Left colon (tissue), 2 donors: Measurements from ENCODE around the gene ACOT7. TPM values are rescaled to one million over a fixed set of nuclear protein-coding genes. Genes with fewer than 3 reads are reported as not detected.
"Not testable (repeated sequence)": the region's sequence is repeated elsewhere in the genome, so short reads cannot be mapped to it uniquely, and the experiment has no call there.

Experiments used
- ATAC-seq: fragments of 200-7000 bp; cut with Tn5 transposase; one replicate; pipeline ENCODE4 v1.9.1; 2020; ENCODE audit warnings: mild to moderate bottlenecking, moderate library complexity
- DNase-seq, 2 donors: peaks; one replicate each; pipeline ENCODE4 v3.0.0-alpha.2; 2020
- intact Hi-C, 2 donors: fragments of 100-400 bp; cut with DNase I in 1 of 2; cut with micrococcal nuclease in 1 of 2; formaldehyde crosslinking; loops; one replicate each; pipeline versions ENCODE4 v1.11.2 to v1.14.0; 2022; cut with DNase I, micrococcal nuclease
- total RNA-seq, 2 donors: library from RNA; stranded (reverse); fragmentation: NEBNext Ultra II Directional; extraction: Animal tissue kit (Norgen Biotek cat#: 25700); gene quantifications; one replicate each; pipeline ENCODE4 v1.2.1, GENCODE V29; 2021
- donor health status: DM: no; HTN: no; CAD: no.
- donor health status: DM: yes; HTN: yes; CAD: no.

Gene ACOT7
- total RNA-seq, 2 donors from 2014 or later: 50.4 to 58.0 TPM

DNA sequence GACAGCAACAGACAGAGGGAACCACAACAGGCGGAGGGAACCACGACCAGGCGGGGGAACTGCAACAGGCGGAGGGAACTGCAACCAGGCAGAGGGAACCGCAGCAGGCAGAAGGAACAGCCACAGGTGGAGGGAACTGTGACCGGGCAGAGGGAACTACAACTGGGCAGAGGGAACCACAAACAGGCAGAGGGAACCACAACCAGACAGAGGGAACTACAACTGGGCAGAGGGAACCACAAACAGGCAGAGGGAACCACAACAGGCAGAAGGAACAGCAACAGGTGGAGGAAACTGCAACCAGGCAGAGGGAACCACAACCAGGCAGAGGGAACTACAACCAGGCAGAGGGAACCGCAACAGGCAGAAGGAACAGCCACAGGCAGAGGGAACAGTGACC lies 85.9 kb downstream of the ACOT7 start:
- intact Hi-C loops, ATAC-seq, DNase-seq: not testable (repeated sequence)

DNA sequence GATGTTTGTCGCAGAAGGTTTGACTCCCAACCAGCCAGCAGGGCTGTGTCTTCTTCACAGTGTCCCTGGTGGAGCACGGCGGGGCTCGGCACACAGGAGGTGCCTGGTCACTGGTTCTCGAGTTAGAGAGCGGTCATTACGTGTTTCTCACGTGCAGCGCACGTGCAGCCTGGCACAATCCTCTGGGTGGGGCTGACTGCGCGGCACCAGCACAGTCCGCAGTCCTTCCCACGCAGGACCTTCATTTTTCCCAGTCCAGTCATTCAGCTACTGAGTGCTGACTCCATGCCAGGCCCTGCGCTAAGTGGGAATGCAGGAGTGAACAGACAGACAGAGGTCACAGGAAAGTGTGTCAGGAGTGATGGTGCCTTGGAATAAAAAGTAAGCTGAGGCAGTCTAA lies 86.5 kb downstream of the ACOT7 start:
- intact Hi-C loops: no loop called here
- no peak for ATAC-seq
- no peak for DNase-seq

DNA sequence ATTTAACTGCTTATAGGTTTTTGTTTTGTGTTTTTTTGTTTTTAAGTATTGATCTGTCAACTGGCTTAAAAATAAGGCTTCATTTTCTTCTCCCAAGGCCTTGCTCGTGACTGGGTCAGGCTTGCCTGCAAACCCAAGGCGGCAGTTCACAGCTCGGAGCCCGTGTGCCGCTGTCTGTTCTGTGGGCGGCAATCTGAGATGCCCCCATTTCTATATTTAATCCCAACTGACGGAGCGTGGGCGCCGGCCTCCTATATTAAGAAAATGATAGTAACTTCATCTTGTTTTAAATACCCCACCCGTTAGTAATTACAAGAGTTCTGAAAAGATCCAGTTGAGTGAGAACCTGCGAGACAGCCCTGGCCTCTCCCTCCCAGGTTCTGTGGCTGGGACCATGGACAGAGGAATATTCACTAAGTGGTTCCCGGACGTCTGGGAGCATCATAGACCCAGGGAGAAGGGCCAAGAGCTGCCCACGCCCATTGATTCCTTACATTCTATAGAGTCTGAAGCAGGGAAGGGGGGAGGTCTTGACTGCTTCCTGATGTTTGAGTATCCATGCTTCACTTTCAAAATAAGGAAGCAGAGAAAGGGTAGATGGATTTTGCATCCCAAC lies 90.1 kb downstream of the ACOT7 start:
- DNase-seq (no peak), ATAC-seq (no peak)
- intact Hi-C loops: no loop called here

DNA sequence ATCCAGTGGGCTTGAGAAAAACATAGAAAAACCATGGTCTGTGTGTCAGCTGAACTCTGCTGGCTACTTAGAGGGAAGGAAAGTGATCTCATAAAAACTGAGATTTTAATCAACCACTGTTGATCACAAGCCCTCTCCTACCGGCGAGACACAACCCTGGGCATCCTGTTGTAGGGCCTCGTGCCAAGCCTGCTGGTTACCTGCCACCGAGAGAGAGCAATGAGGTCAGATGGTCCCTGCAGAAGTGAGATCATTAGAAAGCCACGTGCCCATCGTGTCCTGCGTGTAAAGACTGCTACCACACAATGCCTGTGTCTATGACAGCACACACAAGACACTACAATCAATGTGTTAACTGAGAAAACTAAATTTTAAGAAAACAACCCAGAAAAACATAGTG lies 91.0 kb downstream of the ACOT7 start:
- intact Hi-C loops: no loop called here
- ATAC-seq: no peak
- DNase-seq: no peak

DNA sequence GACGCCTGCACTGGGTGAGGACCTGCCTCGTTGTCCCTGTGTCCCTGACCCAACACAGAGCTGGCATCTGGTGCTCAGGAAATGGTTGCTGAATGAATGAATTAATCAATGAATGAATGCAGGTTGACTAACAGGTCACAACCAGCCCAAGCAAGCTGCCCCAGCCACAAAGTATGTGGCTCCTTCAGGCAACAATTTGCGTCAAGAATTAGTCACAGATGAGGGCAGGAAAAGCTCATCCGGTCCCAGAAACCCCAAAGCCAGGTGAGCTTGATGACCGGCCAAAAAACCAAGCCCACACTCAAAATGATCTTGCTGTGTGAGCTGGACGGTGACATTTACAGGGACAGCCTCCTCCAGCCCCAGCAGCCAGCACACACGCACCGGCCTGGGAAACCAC lies 92.0 kb downstream of the ACOT7 start:
- intact Hi-C loops: no loop called here
- no peak for ATAC-seq
- DNase-seq: no peak

DNA sequence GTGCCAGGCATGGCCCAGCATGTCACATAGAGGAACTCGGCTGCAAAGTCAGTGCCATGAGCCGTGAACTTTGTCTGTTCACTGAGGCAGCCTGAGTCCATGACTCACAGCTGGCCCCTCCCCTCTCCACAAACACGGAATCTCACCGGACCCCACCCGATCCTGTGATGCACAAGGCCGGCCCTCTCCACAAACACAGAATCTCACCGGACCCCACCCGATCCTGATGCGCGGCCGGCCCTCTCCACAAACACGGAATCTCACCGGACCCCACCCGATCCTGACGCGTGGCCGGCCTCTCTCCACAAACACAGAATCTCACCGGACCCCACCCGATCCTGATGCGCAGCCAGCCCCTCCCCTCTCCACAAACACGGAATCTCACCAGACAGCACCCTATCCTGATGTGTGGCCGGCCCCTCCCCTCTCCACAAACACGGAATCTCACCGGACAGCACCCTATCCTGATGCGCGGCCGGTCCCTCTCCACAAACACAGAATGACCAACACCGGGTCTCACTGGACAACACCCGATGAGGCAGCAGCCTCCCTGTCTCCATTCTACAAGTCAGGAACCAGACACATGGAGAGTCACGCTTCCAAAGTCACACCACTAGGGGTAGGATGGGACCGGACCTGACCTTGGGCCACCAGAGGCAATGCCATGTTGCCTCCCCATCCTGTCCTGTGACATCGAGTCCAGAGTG lies 93.1 kb downstream of the ACOT7 start:
- peak; percentile 67 to 75 for DNase-seq
- intact Hi-C loops: no loop called here
- ATAC-seq: peak; percentile 90

DNA sequence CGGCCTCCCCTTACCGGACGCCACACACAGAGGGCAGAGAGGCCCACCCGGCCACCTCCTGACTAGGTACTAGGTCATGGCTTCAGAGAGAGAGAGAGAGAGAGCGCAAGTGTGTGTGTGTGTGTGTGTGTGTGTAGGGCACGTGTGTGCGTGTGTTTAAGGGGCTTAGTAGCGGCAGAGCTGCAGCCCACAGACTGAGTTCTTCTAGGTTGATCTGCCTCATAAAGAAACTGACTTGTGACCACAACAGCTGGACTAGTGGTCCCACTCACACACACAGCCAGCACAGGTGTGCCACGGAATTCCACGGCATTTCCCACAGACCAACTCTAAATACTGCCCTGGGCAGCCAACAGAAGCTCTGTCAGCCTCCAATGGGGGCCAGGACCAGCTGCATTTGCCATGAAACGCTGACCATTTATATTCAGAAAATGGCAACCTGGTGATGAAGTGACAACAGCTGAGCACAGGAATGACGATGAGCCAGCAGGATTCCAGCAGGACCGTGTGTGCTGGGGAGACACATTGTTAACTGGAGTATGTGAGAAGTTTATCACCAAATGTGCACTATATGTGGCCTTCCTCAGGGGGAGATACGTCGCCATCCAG lies 93.9 kb downstream of the ACOT7 start:
- no peak for DNase-seq
- intact Hi-C loops: no loop called here
- no peak for ATAC-seq

DNA sequence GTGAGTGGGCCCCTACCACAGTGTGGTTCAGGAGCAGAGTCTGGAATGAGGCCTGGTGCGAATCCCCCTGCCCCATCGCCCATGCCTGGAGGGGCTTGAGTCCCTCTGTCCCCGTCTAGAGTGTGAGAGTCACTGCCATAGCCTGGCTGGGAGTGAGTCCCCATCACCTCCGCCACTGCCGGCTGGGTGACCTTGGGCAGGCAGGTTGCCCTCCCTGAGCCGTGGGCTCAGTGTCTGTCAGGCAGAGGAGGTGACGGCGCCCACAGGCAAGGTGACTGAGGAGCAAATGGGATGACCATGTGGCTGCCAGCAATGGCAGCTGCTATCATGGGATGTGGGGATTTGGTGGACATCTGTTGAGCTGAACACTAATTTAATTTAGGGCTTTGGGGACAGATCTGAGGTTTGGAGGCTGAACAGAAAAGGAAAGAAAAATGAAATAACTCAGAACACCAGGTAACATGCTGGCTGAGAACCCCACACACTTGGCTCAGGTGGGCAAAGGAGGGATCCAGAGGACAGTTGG lies 94.6 kb downstream of the ACOT7 start:
- intact Hi-C loops: no loop called here
- DNase-seq: no peak
- ATAC-seq: no peak

DNA sequence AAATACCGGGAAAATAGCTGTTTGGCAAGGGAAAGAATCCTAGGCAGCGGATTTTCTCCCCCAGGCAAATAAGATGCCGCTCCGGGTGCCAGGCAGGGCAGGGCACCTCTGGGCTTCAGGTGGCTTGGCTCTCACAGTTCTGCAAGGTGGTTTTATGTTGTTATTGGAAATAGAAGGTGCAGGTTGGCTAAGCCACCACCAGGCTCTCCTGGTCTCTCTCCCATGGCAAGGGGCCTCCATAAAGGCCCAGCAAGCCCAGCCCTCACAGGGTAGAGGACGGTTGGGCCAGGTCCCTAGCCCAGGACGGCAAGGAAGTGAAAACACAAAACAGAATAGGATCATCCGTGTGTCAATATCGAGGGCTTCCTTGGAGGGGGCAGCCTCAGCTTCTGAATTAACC lies 95.0 kb downstream of the ACOT7 start:
- DNase-seq: no peak
- intact Hi-C loops: no loop called here
- no peak for ATAC-seq

DNA sequence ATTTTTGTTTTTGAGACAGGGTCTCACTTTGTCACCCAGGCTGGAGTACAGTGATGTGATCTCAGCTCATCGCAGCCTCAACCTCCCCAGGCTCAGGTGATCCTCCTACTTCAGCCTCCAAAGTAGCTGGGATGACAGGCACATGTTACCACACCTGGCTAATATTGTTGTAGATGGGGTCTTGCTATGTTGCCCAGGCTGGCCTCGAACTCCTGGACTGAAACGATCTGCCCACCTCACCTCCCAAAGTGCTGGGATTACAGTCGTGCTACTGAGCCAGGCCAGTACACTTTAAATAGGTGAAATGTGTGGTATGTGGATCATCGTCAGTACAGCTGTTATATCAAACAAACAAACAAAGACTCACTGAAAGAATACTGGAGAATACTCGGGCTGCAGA lies 97.7 kb downstream of the ACOT7 start:
- ATAC-seq: no peak
- intact Hi-C loops: no loop called here

DNA sequence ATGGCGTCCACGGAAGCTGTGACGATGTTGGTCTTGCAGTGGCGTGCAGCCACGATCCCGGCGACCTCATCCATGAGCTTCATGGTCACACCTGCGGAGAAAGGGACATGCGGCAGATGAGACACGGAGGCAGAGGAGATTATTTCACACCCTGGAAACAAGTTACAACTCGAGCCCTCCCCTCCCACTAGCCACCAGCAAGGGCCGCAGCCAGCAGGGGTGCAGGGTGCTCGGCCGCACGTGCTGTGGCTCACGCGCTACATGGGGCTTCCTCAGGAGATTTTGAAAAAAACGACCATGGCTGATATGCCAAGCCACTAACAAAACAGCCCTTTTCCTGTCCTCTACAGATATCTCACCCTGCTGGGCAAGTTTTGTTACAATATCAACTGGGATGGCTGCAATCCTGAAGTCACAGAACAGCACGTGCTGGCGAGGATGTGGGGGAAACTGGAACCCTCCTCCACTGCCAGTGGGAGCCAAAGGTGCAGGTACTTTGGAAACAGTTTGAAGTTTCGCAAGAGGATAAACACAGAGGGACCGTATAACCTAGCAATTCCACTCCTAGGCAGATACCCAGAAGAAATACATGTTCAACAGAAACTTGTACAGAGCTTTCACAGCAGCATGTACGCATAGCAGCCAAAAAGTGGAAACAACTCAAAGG lies 98.5 kb downstream of the ACOT7 start:
- ATAC-seq: no peak
- DNase-seq: no peak
- intact Hi-C loops: no loop called here

More for the DNA sequence above, 97.7 kb downstream of the ACOT7 start:
- DNase-seq: no peak

DNA sequence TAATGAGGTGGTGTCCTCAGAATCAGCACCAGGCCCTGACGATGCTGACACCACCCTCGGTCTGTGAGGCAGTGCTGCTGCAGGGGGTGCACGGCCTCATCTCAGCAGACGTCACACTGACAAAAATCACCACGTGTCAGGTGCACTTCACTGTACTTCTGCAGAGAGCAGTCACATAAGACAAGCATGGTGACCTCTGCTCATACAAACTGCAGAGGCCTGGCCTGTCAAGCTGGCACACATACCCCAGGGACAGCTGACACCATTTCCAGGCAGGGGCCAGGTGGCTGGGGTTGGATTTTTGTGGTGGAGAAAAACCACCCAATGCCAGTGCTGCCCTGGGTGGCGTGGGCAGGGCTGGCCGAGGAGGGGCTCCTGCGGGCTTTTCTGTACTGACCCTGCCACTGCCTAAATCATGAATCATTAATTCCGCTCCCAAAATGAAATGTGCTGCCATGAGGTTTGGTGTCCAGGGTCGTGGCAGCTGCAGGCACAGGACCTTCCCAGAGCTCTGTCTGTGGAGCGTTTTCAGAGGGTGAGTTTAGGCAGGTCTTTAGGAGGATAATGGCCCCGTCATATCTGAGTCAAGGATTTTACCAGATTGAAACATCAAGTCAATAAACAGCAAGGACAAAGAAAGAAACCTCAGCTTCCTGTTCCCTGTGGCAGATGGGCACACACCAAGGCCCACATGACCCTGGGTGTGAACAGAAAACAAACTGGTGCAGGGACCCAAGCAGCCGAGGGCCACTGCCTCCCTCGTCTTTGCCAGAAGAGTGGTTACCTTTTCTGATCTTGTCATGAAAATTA lies 99.3 kb downstream of the ACOT7 start:
- DNase-seq: no peak
- intact Hi-C loops: no loop called here
- peak; percentile 45 for ATAC-seq

DNA sequence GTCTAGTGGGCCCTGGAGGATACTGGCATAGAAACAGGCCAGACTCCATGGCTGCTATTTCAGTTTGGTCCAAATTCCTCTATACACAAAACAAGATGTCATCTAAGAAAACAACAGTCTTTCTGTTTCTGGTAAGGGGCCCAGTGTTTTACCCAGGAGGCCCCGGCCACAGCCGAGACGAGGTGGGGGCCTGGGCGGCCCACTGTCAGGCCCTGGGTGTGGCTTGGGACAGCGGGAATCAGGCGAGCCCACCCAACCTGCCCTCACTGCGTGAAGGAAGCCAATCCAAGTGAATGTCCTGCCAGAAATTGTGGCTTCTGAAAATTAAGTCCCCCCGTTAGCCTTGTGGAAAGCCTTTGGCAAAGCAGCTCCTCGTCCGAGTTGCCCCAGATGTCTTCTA lies 101.5 kb downstream of the ACOT7 start:
- intact Hi-C loops: no loop called here
- ATAC-seq (no peak), DNase-seq (no peak)

DNA sequence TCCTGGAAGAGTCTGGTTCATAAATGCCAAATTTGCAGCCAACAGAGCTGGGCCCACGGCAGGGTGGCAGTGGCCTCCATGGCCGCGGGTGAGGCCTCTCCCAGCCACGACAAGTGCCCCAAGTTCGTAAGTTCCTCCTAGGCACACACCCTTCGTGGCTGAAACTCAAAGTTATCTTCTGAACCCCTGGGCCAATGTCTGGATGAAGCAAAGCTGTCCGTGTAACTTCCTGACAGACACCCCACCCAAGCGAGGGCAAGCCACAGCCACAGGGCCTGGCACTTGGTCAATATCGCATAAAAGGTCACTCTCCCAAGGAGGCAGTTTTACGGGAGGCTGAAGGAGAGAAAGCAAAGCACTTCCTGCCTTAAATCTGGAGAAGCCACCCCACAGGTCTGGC lies 104.9 kb downstream of the ACOT7 start:
- ATAC-seq: peak; percentile 46
- peak in 1 of 2 donors; percentile 22 for DNase-seq
- intact Hi-C loops: no loop called here

DNA sequence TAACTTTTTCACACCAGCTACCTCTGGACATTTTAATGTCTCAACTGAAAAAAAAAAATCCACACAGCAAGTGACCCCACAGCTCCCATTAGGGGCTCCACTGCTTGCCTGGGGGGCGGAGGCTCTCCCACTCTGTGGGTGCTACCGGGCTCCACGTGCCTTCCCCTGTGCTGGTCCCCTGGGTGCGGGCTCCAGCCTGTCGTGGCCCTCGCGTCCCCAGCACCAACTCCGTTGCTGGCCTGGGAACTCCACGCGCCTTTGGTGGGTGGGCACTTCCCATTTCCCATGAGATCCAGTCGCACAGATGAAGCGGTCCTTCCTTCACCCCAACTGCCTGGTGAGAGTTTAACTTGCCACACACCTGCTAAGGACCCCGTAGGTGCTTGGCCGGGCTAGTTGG lies 105.5 kb downstream of the ACOT7 start:
- intact Hi-C loops: no loop called here
- DNase-seq (no peak), ATAC-seq (no peak)

DNA sequence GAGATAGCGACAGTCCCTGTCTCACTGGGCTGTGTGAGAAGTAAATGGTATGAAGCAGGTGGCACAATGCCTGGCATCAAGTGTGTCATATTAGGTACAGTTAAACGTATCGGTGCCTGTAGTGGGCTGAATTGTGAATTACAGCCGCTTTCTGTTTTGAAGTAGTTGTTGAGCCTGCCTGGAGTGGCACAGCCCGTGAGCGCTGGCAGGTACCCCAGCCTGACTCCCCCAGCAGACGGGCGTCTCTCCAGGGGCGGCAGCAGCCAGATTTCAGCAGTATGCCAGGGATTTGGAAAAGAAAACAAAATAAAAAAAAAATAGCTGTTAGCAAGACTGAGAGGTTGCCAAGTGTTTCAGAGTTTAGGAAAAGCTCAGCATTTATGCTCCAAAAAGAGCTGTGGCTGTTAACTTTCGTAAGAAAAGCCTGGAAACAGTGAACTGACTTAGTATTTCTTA lies 106.1 kb downstream of the ACOT7 start:
- no peak for ATAC-seq
- peak in 1 of 2 donors; percentile 18 for DNase-seq
- intact Hi-C loops: no loop called here

DNA sequence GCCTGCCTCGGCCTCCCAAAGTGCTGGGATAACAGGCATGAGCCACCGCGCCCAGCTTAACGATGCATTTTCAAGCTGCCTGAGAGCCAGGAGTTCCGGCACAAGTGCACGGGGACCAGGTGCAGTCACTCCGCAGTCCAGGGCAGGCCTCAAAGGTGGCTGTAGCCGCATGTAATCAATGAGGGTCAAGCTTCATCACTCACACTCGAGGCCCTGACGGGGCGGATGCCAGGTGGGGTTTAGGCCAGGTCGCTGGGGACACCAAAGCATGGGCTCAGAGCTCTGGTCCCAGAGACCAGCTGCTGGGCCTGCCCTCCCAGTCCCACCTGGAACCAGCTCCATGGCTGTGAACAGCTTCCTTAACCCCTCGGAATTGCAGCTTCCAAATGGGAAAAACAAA lies 106.5 kb downstream of the ACOT7 start:
- intact Hi-C loops: no loop called here
- no peak for ATAC-seq

DNA sequence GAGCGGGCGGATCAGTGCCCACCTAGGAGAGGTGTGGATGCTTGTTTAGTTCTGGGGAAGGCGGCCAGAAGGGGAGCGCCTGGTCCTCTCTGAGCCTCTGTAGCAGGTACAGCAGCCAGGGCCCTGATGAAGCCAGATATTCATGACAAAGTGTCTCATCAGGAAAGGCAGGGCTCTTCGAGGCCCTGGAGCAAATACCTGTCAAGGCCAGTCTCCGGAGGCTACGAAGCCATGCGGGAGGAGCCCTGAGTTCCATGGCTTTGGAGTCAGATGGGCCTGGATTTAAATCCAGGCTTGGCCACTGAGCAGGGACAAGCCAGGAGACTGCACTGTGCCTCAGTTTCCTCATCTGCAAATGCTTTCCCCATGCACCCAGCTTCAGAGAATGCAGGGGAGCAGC lies 107.3 kb downstream of the ACOT7 start:
- ATAC-seq (no peak), DNase-seq (no peak)
- intact Hi-C loops: no loop called here

More for the DNA sequence above, 106.5 kb downstream of the ACOT7 start:
- no peak for DNase-seq

DNA sequence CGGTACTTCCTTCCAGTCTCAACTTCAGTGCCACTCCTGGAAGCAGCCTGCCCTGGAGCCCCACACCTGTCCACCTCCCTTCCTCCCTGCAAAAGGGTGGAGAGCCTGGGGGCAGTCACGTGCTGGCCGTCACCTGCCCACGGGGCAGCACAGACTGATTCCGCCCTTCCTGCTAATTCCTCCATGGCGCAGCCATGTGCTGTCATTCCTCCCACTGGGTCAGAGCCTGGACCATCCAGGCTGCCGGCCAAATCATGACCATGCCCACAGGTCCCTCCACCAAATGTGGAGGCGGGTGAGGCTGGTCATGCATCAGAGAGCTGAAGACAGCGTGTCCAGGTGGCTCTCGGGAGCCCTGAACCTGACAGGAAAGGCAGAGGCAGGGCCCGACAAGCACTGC lies 108.2 kb downstream of the ACOT7 start:
- no peak for ATAC-seq
- peak in 1 of 2 donors; percentile 22 for DNase-seq
- intact Hi-C loops: no loop called here
